SK-N-SH (cell line): ENCODE measurements around the gene OBI1. TPM values are rescaled to one million over a fixed set of nuclear protein-coding genes. Genes with fewer than 3 reads are reported as not detected.
A peak's percentile ranks its signal among the peaks of the same experiment; 100 is the strongest.

Source experiments
- CTCF ChIA-PET: fragments of 300-600, 350-600 bp; formaldehyde crosslinking; extraction: SDS; loops from one replicate; lab custom pipeline; 2021; lab: Yijun Ruan, JAX
- POLR2A ChIA-PET: fragments of 350-600 bp; sonication (Branson Sonifier 250); formaldehyde crosslinking; extraction: SDS; loops from one replicate; lab custom pipeline; 2020; ENCODE audit warnings: antibody characterized with exemption, inconsistent platforms; lab: Yijun Ruan, JAX
- DNase-seq: peaks from one replicate; pipeline ENCODE4 v3.0.0; 2012
- H2AFZ ChIP-seq: fragments of 200-600 bp; sonication (generic); 2 replicates; pipeline ENCODE4 v1.8.1; 2016; ENCODE audit warnings: antibody characterized with exemption, mild to moderate bottlenecking, low read depth
- H3F3A ChIP-seq: fragments of 200-600 bp; sonication (generic); replicated peaks from 2 replicates; pipeline ENCODE3; 2016; ENCODE audit warnings: antibody characterized with exemption, mild to moderate bottlenecking; ENCODE audit not compliant: insufficient read depth
- H3K27ac ChIP-seq, 2 experiments: fragments of 200-500 bp in 1 of 2; fragments of 200-600 bp in 1 of 2; sonication (Bioruptor generic) in 1 of 2; sonication (generic), shearing (Covaris generic) in 1 of 2; 2 replicates each; pipeline versions ENCODE4 v1.5.1 to v1.6.1; 2014 to 2016; ENCODE audit warnings: low read depth in 2 of 2, inconsistent platforms in 1 of 2, low read length in 1 of 2, mild to moderate bottlenecking in 1 of 2, mixed read lengths in 1 of 2
- H3K27me3 ChIP-seq: fragments of 200-600 bp; sonication (generic), shearing (Covaris generic); 2 replicates; pipeline ENCODE4 v1.6.1; 2016; ENCODE audit warnings: mixed run types; ENCODE audit not compliant: insufficient read depth
- H3K36me3 ChIP-seq, 2 experiments: fragments of 200-500 bp in 1 of 2; fragments of 200-600 bp in 1 of 2; sonication (Bioruptor generic) in 1 of 2; sonication (generic) in 1 of 2; replicated peaks in 1 of 2; 2 replicates each; pipeline versions ENCODE3 to v1.5.1; 2014 to 2016; ENCODE audit warnings: low read length in 1 of 2, mild to moderate bottlenecking in 1 of 2; ENCODE audit not compliant: insufficient read depth in 2 of 2, control insufficient read depth in 1 of 2
- H3K4me1 ChIP-seq, 2 experiments: fragments of 200-500 bp in 1 of 2; fragments of 200-600 bp in 1 of 2; sonication (Bioruptor generic) in 1 of 2; sonication (generic), shearing (Covaris generic) in 1 of 2; 2 replicates each; pipeline versions ENCODE4 v1.5.1 to v1.6.1; 2014 to 2016; ENCODE audit warnings: low read depth in 1 of 2, low read length in 1 of 2, mixed run types in 1 of 2; ENCODE audit not compliant: insufficient read depth in 2 of 2, control insufficient read depth in 1 of 2
- H3K4me2 ChIP-seq: fragments of 200-600 bp; sonication (generic), shearing (Covaris generic); 2 replicates; pipeline ENCODE4 v1.6.1; 2017; ENCODE audit warnings: mixed run types
- H3K4me3 ChIP-seq, 2 experiments: fragments of 200-500 bp in 1 of 2; fragments of 200-600 bp in 1 of 2; sonication (Bioruptor generic) in 1 of 2; sonication (generic), shearing (Covaris generic) in 1 of 2; 2 replicates each; pipeline versions ENCODE4 v1.5.1 to v1.8.1; 2014 to 2016; ENCODE audit warnings: low read depth in 2 of 2, inconsistent platforms in 1 of 2, low read length in 1 of 2, mild to moderate bottlenecking in 1 of 2, mixed read lengths in 1 of 2, moderate library complexity in 1 of 2
- H3K79me2 ChIP-seq: fragments of 200-600 bp; sonication (generic); 2 replicates; pipeline ENCODE4 v1.8.1; 2017; ENCODE audit warnings: mild to moderate bottlenecking; ENCODE audit not compliant: insufficient read depth
- H3K9ac ChIP-seq: fragments of 200-600 bp; sonication (generic); 2 replicates; pipeline ENCODE4 v1.6.1; 2017; ENCODE audit warnings: mixed run types
- H3K9me2 ChIP-seq: fragments of 200-600 bp; sonication (generic); 2 replicates; pipeline ENCODE4 v1.6.1; 2017; ENCODE audit warnings: mixed run types
- H3K9me3 ChIP-seq: fragments of 200-600 bp; sonication (generic); 2 replicates; pipeline ENCODE4 v1.6.1; 2017; ENCODE audit warnings: mixed run types, mild to moderate bottlenecking, moderate library complexity
- H4K20me1 ChIP-seq: fragments of 200-600 bp; sonication (generic); 2 replicates; pipeline ENCODE4 v1.6.1; 2017; ENCODE audit warnings: mild to moderate bottlenecking, mixed run types; ENCODE audit not compliant: insufficient read depth
- CHD2 ChIP-seq: fragments of 150-350 bp; IDR thresholded peaks from 2 replicates; pipeline ENCODE4 v1.6.1; 2018; ENCODE audit warnings: low read length; ENCODE audit not compliant: partially characterized antibody
- ELF1 ChIP-seq: IDR thresholded peaks from 2 replicates; pipeline ENCODE4 v1.4.0; 2012
- EP300 ChIP-seq, 2 experiments: IDR thresholded peaks; 2 replicates each; pipeline versions ENCODE4 v1.4.0 to v1.6.1; 2012; ENCODE audit warnings: borderline replicate concordance in 1 of 2, low read depth in 1 of 2, low read length in 1 of 2
- EZH2phosphoT487 ChIP-seq: fragments of 200-600 bp; sonication (generic); IDR thresholded peaks from 2 replicates; pipeline ENCODE4 v1.6.1; 2017; ENCODE audit warnings: low read depth, mixed run types, mild to moderate bottlenecking, antibody characterized with exemption, moderate library complexity, borderline replicate concordance
- FOXJ3 ChIP-seq: sonication (generic); formaldehyde crosslinking; IDR thresholded peaks from 2 replicates; pipeline ENCODE4 v1.5.1; 2020; ENCODE audit warnings: mild to moderate bottlenecking, missing genetic modification reagents
- GABPA ChIP-seq: IDR thresholded peaks from 2 replicates; pipeline ENCODE4 v1.4.0; 2012; ENCODE audit warnings: low read depth, mild to moderate bottlenecking
- GATA2 ChIP-seq: sonication (generic); formaldehyde crosslinking; IDR thresholded peaks from 2 replicates; pipeline ENCODE4 v1.5.0; 2020; ENCODE audit warnings: mild to moderate bottlenecking, missing genetic modification reagents
- JUND ChIP-seq: IDR thresholded peaks from 2 replicates; pipeline ENCODE4 v1.4.0; 2012
- MEF2A ChIP-seq: IDR thresholded peaks from 2 replicates; pipeline ENCODE4 v1.4.0; 2012; ENCODE audit warnings: low read depth, borderline replicate concordance
- POLR2AphosphoS5 ChIP-seq: IDR thresholded peaks from 2 replicates; pipeline ENCODE4 v1.6.1; 2012; ENCODE audit warnings: low read depth, low read length
- RFX5 ChIP-seq: IDR thresholded peaks from 2 replicates; pipeline ENCODE4 v1.6.1; 2012; ENCODE audit warnings: mild to moderate bottlenecking, improper control_type of control experiment, low read length
- TAF1 ChIP-seq: IDR thresholded peaks from 2 replicates; pipeline ENCODE4 v1.6.1; 2012; ENCODE audit warnings: low read depth, mild to moderate bottlenecking, low read length, moderate library complexity, borderline replicate concordance
- TCF12 ChIP-seq: IDR thresholded peaks from 2 replicates; pipeline ENCODE4 v1.4.0; 2012
- WGBS: methylation state at CpG from one replicate; pipeline ENCODE4 v1.1.6; 2017; ENCODE audit warnings: low lambda C conversion rate; 5-methylcytosine and 5-hydroxymethylcytosine counted together
- polyA plus RNA-seq, 3 experiments: library from polyadenylated mRNA; depleted of rRNA; stranded (reverse); fragments of >200 nt; gene quantifications; 2 replicates each; pipeline ENCODE4 v1.2.3, GENCODE V29; 2012
- TF ChIP-seq, protein P1 (sequence below): IDR thresholded peaks from 2 replicates; pipeline ENCODE4 v1.4.0; 2012; ENCODE audit warnings: low read depth
- TF ChIP-seq, protein P2 (sequence below): IDR thresholded peaks from 2 replicates; pipeline ENCODE4 v1.4.0; 2012; ENCODE audit warnings: low read depth, borderline replicate concordance
- TF ChIP-seq, protein P3 (sequence below): fragments of 200-600 bp; sonication (generic); IDR thresholded peaks from 2 replicates; pipeline ENCODE4 v1.6.1; 2017; ENCODE audit warnings: antibody characterized with exemption, mild to moderate bottlenecking, moderate library complexity

Gene OBI1
- polyA plus RNA-seq, 1 of the 3 experiments (the other 2 are of a cell fraction): 1.8 TPM

DNA sequence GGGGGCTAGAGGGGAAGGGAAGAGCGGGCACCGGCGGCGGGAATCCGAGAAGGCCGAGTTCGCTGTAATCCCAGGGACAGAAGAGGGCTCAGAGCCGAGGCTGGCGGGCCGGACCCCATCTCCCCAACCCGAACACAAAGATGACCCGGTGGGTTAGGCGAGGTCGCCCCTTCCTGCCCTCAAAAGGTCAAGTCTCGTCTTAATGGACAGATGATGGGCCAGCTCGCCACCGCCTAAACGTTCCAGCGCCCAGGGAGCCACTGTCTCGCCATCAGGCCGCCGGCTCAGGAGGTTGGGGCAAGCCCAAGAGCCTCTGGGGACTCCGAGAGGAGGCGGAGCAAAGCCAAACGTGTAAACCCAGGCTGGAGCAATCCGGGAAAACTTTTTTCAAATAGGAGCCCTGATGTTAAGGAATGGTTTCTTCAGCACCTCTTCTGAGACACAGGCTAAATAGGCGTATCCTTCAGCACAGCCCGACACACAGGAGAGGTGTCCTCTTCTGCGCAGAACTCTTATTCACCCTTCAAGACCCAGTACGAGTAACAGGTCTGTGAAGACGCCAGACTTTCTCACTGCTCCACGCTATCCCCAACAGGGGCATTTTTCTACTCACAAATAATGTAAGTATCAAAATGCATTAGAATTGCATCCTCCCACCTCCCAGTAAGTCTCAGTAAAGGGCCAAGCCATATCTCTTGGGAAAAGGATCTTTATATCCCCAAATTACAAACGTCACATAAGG, 49.3 kb downstream of the OBI1 start:
- Histone ChIP-seq H3K9ac (no peak overlapping the region; the same call in 1 of the 2 replicates), H3K4me3 (peak overlapping the region; percentile 47 to 75), H3K27ac (no peak overlapping the region), H3K27me3 (peaks cover 55% of the 10 kb centered on the region), H3K36me3 (peaks cover 0 to under 1% of the 10 kb centered on the region in 2 experiments), H3K4me2 (peak overlapping the region; percentile 83), H3K9me2 (no peaks in the 10 kb centered on the region), H3K79me2 (no peaks in the 10 kb centered on the region), H2AFZ (peak overlapping the region; percentile 71; the same call in 1 of the 2 replicates), H3K4me1 (peaks cover 0 to 13% of the 10 kb centered on the region in 2 experiments; a peak in 1 of 4 replicates), H4K20me1 (no peaks in the 10 kb centered on the region), H3K9me3 (no peaks in the 10 kb centered on the region), H3F3A (peaks cover 6% of the 10 kb centered on the region)
- CTCF ChIA-PET: interaction anchor here (1.4 to 2.0 kb wide), 4 partner anchors 11 to 369 kb away, joined by 4 to 6 read pairs (median 5); no protein-coding TSS in a partner anchor
- WGBS: 39% methylated on average over 18 of the region's 33 CpGs
- POLR2A ChIA-PET: no interaction called here
- TF ChIP-seq ELF1 (no peak), CHD2 (no peak), MEF2A (no peak), POLR2AphosphoS5 (no peak), GATA2 (no peak)
- peak; percentile 54 for DNase-seq

DNA sequence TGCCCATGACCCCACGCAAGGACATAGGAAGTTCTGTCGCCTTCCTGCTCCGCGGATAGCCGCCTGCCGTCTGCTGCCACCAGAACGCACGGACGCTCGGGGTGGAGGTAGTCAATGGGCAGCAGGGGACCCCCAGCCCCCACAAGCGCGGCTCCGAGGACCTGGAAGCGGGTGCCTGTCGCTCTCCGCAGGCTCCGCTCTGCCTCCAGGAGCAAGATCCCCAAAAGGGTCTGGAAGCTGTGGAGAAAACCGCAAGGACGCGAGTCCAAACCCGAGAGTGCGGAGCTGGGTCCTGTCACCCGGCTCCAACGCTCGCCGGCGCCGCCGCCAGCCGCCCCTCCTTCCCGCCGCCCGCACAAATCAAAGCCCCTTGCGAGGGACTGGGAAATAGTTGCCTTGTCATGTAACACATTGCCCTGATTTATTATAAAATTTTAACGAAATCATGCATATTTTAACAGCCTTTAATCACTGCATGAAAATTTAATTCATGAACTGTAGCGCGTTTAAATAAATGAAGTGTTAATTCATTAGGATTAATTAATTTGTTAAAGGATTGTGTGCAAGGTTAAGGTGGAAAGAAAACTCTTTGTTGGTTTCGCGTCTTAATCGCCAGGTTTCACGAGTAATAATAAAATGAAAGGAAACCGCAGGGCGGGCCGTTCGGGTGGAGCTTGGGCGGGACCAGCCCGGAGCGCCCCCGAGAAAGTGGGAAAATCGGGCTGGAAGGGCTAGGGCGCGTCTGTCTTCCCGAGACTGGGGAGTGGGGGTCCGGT, 50.1 kb downstream of the OBI1 start:
- H3K9ac ChIP-seq: peak overlapping the region; percentile 6; the same call in 1 of the 2 replicates

DNA sequence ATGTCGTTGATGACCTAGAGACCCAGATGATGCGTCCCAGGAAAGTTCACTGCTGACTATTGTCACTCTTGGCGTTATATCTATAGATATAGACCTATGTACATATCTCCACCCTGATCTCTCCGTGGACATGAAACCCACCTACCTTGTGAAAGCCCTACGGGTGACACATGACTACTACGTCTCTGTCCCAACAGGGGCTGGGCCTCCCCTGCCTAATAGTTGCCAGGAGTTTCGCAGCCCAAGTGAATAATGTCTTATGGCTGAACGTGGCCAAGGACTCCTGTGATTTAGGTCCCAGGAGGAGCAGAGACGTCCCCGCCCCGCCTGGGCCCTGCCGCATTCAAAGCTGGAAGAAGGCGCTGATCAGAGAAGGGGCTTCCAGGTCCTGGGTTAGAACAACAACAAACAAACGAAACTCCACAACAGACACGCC, 50.7 kb downstream of the OBI1 start:
- WGBS: 34% methylated on average over 10 of the region's 15 CpGs
- ChIA-PET CTCF (interaction anchor here (0.9 to 2.0 kb wide), 5 partner anchors 24 to 370 kb away, joined by 4 to 5 read pairs (median 4); no protein-coding TSS in a partner anchor), POLR2A (no interaction called here)
- peak; percentile 42 for DNase-seq
- Histone ChIP-seq H3F3A (peaks cover 10% of the 10 kb centered on the region), H4K20me1 (no peaks in the 10 kb centered on the region), H3K27ac (no peak overlapping the region), H3K4me1 (peaks cover 0 to 17% of the 10 kb centered on the region in 2 experiments; a peak in 1 of 4 replicates), H3K36me3 (no peaks in the 10 kb centered on the region), H3K9ac (no peak overlapping the region), H3K4me2 (peak overlapping the region; percentile 83), H3K9me3 (no peaks in the 10 kb centered on the region), H2AFZ (no peak overlapping the region), H3K4me3 (peak overlapping the region; percentile 47 to 75; a peak in 3 of 4 replicates), H3K79me2 (no peaks in the 10 kb centered on the region), H3K27me3 (peaks cover 69% of the 10 kb centered on the region), H3K9me2 (no peaks in the 10 kb centered on the region)
- TF ChIP-seq TCF12 (no peak), GABPA (no peak), JUND (no peak), CHD2 (no peak), EP300 (IDR thresholded peaks at IDR 0.05; ENCODE audit: borderline replicate concordance in 1 of 2, low read depth in 1 of 2, low read length in 1 of 2) (no peak), TAF1 (no peak), EZH2phosphoT487 (no peak), POLR2AphosphoS5 (no peak), FOXJ3 (no peak), MEF2A (no peak)
- TF ChIP-seq, protein P1, sequence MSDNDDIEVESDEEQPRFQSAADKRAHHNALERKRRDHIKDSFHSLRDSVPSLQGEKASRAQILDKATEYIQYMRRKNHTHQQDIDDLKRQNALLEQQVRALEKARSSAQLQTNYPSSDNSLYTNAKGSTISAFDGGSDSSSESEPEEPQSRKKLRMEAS: no peak
- TF ChIP-seq, protein P2, sequence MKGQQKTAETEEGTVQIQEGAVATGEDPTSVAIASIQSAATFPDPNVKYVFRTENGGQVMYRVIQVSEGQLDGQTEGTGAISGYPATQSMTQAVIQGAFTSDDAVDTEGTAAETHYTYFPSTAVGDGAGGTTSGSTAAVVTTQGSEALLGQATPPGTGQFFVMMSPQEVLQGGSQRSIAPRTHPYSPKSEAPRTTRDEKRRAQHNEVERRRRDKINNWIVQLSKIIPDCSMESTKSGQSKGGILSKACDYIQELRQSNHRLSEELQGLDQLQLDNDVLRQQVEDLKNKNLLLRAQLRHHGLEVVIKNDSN: no peak
- TF ChIP-seq, protein P3, sequence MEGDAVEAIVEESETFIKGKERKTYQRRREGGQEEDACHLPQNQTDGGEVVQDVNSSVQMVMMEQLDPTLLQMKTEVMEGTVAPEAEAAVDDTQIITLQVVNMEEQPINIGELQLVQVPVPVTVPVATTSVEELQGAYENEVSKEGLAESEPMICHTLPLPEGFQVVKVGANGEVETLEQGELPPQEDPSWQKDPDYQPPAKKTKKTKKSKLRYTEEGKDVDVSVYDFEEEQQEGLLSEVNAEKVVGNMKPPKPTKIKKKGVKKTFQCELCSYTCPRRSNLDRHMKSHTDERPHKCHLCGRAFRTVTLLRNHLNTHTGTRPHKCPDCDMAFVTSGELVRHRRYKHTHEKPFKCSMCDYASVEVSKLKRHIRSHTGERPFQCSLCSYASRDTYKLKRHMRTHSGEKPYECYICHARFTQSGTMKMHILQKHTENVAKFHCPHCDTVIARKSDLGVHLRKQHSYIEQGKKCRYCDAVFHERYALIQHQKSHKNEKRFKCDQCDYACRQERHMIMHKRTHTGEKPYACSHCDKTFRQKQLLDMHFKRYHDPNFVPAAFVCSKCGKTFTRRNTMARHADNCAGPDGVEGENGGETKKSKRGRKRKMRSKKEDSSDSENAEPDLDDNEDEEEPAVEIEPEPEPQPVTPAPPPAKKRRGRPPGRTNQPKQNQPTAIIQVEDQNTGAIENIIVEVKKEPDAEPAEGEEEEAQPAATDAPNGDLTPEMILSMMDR: no peak

More for the DNA sequence above, 50.1 kb downstream of the OBI1 start:
- Histone ChIP-seq H2AFZ (peak overlapping the region; percentile 71), H3F3A (peaks cover 10% of the 10 kb centered on the region), H3K9me2 (no peaks in the 10 kb centered on the region), H4K20me1 (no peaks in the 10 kb centered on the region), H3K4me3 (peak overlapping the region; percentile 47 to 75), H3K79me2 (no peaks in the 10 kb centered on the region), H3K27me3 (peaks cover 63% of the 10 kb centered on the region), H3K4me1 (peaks cover 0 to 13% of the 10 kb centered on the region in 2 experiments; a peak in 1 of 4 replicates), H3K9me3 (no peaks in the 10 kb centered on the region), H3K27ac (no peak overlapping the region), H3K4me2 (peak overlapping the region; percentile 83)
- DNase-seq: peak; percentile 60
- ChIA-PET CTCF (interaction anchor here (1.0 to 2.0 kb wide), 3 partner anchors 24 to 370 kb away, joined by 4 to 5 read pairs (median 4); no protein-coding TSS in a partner anchor), POLR2A (no interaction called here)
- TF ChIP-seq RFX5 (no peak), EZH2phosphoT487 (peak; percentile 95)
- TF ChIP-seq, all 33 proteins: peak for 1
- no peaks in the 10 kb centered on the region for H3K36me3 ChIP-seq
- 1% methylated on average over 44 of the region's 54 CpGs for WGBS
